H1 (cell line): ENCODE results near the gene GJD2. TPM values are rescaled to one million over a fixed set of nuclear protein-coding genes. Genes with fewer than 3 reads are reported as not detected.

Experiments
- MAFK ChIP-seq: IDR thresholded peaks from 2 replicates; pipeline ENCODE4 v1.6.1; 2012; ENCODE audit warnings: low read depth, mild to moderate bottlenecking, improper control_type of control experiment, low read length
- NANOG ChIP-seq: IDR thresholded peaks from 2 replicates; pipeline ENCODE4 v1.6.1; 2011; ENCODE audit warnings: low read length, low read depth, mild to moderate bottlenecking, inconsistent platforms; ENCODE audit not compliant: insufficient read depth, poor library complexity, severe bottlenecking
- POLR2A ChIP-seq, 2 experiments: IDR thresholded peaks; 1 replicate in 1 of 2; 2 replicates in 1 of 2; pipeline ENCODE4 v1.6.1; 2011; ENCODE audit warnings: low read depth in 2 of 2, low read length in 2 of 2, mild to moderate bottlenecking in 2 of 2; ENCODE audit errors: control extremely low read depth in 1 of 2
- SP2 ChIP-seq: IDR thresholded peaks from 2 replicates; pipeline ENCODE4 v1.6.1; 2012; ENCODE audit warnings: mild to moderate bottlenecking, low read length, inconsistent platforms
- polyA plus RNA-seq, 7 experiments: library from polyadenylated mRNA; depleted of rRNA in 3 of 7; stranded (reverse) in 5 of 7; unstranded in 2 of 7; fragments of >200 nt in 5 of 7; fragments of 200-250 nt in 2 of 7; gene quantifications; 1 replicate in 5 of 7; 2 replicates in 1 of 7; 4 replicates in 1 of 7; pipeline versions ENCODE4 v1.2.1 to v1.2.3, GENCODE V29; 2011 to 2013; ENCODE audit warnings: missing spikeins in 2 of 7, mixed read lengths in 2 of 7
- total RNA-seq: library from RNA; stranded (reverse); fragmentation: NEBNext Ultra II Directional; extraction: Animal tissue kit (Norgen Biotek cat#: 25700); gene quantifications from 2 replicates; pipeline ENCODE4 v1.2.1, GENCODE V29; 2021
- TF ChIP-seq, protein P1 (sequence below): IDR thresholded peaks from 2 replicates; pipeline ENCODE4 v1.6.1; 2012; ENCODE audit warnings: low read length, inconsistent platforms

GJD2 gene
- total and polyA plus RNA-seq, 2 of the 8 experiments (the other 6 are each of a cell fraction or from before 2014, with no cell fraction given), result 0.39 to 0.54 TPM

DNA sequence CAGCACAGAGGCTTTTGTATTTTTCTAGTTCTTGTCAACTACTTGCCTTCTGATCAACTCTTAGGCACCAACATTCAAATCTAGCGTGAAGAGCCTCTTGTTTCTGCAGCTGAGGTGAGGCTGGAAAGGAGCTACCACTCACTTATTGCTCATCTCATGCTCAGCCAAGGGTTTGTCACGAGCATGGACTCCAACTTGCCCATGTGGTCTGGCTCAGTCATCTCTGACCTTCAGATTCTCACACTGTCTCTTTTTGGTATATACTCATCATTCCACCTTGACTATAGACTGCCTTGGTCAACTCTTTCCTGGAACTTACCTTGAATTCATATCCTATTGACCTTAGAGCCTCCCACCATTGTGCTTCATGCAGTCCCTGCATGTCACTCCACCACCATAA is 5.2 kb upstream of the GJD2 start (continued):
- TF ChIP-seq NANOG (no peak), POLR2A (IDR thresholded peaks at IDR 0.05; ENCODE audit: control extremely low read depth in 1 of 2, low read depth in 2 of 2, low read length in 2 of 2) (no peak), SP2 (no peak), MAFK (no peak)
- TF ChIP-seq, protein P1, sequence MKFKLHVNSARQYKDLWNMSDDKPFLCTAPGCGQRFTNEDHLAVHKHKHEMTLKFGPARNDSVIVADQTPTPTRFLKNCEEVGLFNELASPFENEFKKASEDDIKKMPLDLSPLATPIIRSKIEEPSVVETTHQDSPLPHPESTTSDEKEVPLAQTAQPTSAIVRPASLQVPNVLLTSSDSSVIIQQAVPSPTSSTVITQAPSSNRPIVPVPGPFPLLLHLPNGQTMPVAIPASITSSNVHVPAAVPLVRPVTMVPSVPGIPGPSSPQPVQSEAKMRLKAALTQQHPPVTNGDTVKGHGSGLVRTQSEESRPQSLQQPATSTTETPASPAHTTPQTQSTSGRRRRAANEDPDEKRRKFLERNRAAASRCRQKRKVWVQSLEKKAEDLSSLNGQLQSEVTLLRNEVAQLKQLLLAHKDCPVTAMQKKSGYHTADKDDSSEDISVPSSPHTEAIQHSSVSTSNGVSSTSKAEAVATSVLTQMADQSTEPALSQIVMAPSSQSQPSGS, result no peak
